GOT3 (cell line): ENCODE data around the gene COL27A1.

ENCODE experiments used
- DNase-seq: peaks from one replicate; lab custom pipeline; 2025; ENCODE audit warnings: mixed read lengths; lab: John Stamatoyannopoulos, UW

The COL27A1 gene

DNA sequence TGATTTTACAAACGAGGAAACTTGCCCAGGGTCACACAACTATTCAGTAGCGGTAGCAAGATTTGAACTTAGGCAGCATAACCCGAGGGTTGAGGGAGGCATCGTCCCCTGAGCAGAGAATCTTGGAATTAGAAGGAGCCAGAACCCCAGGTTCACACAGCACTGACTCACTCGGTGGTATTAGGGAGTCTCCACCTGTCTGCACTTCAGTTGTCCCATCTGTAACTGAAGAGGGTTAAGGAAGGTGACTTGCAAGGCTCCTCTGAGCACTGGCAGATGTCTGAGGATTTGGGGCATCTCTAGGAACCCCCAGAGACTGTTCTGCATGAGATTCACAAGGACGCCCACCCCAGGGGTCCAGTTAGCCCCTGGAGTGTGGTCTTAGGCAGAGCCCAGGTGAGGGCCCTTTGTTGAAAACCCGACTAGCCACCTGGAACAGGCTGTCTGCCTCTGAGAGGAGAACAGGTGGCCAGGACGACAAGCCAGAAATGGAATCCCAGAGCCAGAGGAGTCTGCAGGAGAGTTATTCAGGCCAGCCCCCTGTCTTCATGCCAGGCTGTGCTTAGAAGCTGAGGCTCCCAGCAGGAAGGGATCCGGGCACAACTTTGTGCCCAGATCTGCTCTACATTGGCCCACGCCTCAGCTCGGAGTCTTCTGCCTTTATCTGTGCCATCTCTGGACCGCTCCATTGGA lies 117.5 kb downstream of the COL27A1 start:
- DNase-seq = no peak

- DNase-seq = no peak
Measured at GRCh38 chr9:114273461-114273881, 118.1 kb downstream of the COL27A1 start.

DNA sequence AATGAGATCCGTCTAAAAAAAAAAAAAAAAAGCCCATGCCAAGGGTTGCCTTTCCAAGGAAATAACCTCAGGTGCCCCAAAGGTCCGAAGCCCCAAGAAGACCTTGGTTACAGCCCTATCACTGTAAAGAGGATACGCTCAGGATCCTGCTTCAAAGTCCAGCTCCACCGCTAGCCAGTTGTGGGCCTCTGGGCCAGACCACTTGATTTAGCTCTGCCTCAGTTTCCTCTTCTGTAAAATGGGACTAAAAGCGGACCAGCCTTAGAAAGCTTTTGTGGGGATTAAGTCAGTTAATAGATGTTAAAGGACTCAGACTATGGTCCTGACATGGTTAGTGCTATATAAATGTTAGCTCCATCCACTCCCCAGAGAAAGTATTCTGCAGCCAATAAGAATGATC lies 118.9 kb downstream of the COL27A1 start:
- no peak for DNase-seq

DNA sequence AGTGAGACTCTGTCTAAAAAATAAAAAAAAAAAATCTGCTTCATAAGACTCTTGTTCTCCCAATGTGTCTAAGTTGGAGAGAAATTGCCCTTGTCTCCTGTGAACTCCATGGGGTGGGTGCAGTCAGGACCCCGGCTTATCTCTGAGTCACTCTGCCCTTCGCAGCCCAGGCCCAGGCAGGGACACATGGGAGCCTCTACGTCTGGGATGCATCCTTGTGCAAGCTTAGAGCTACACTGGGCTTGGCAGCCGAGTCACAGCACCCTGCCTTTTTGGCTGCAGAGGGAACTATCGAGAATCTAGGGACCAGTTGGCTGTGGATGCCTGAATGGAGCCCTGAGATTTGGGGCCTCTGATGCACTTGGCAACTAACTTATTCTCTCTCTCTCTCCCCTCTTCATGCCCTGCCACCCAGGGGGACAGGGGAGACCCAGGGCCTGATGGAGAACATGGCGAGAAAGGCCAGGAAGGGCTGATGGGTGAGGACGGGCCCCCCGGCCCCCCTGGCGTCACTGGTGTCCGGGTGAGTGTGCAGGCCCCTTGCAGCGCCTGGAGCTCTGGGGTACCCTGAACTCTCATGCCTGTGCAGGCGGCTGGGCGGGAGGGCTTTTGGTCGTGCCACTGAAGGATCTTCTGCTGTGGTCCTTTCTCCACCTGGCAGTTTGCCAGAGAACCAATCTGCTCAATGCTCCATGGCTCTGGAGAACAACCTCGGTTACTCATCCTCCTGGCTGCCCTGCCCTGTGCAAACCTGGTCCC lies 120.1 kb downstream of the COL27A1 start:
- no peak for DNase-seq

DNA sequence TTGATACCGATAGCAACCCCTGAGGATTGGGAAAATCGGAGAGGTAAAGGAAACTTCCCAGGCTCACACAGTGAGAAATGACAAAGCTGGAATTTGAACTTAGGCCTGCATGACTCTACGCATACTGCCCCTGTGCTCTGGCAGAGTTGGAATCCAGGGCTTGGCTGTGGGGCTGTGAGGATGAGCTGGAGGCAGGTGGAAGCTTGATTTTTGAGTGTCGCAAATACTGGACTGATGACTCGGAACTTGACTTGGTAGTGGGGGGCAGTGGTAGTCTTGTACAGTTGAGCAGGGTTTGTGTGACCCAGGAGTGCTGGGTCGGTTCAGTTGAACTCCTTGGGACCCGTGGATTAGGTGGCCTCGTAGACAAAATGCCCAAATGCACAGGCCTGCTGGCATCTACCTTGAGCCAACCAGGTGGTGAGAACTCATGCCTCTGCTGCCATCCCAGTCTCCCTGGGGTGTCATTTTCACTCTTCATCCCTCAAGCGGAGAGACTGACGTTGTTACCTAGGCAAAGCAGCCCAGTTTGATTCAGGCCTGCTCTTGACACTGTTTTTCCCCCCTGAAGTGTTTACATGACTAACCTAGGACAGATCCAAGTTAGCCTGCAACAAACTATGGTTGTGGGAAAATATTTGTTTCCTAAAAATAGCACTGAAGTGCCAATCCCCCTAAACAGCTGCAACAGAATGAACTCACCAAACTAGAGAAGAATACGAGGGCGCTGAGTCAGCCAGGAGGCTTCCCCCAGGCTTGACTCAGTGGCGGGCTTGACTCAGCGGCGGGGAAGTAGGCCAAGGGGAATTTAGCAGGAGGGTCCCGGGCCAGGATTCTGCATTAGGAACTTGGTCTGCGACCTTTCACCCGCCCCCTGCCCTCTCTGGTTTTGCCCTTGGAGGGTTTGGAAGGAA lies 121.8 kb downstream of the COL27A1 start:
- DNase-seq = peak; percentile 2

DNA sequence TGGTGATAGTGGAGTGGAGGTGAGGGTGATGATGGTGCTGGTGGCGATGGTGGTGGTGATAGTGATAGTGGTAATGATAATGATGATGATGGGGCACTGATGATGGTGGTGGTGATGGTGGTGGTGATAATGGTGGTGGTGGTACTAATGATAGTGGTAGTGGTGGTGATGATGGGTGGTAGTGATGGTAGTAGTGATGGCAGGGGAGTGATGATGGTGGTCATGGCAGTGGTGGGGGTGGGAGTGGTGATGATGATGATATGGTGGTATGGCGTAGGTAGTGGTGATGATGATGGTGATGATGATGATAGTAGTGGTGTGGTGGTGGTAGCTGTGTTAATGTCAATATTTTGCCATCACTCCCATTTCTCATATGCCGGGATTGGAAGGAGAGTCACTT lies 123.0 kb downstream of the COL27A1 start:
- no peak for DNase-seq

- DNase-seq = no peak
Measured at GRCh38 chr9:114278881-114279570, 123.7 kb downstream of the COL27A1 start.

GRCh38 chr9:114279693-114280092 lies 124.4 kb downstream of the COL27A1 start:
- DNase-seq = no peak

DNA sequence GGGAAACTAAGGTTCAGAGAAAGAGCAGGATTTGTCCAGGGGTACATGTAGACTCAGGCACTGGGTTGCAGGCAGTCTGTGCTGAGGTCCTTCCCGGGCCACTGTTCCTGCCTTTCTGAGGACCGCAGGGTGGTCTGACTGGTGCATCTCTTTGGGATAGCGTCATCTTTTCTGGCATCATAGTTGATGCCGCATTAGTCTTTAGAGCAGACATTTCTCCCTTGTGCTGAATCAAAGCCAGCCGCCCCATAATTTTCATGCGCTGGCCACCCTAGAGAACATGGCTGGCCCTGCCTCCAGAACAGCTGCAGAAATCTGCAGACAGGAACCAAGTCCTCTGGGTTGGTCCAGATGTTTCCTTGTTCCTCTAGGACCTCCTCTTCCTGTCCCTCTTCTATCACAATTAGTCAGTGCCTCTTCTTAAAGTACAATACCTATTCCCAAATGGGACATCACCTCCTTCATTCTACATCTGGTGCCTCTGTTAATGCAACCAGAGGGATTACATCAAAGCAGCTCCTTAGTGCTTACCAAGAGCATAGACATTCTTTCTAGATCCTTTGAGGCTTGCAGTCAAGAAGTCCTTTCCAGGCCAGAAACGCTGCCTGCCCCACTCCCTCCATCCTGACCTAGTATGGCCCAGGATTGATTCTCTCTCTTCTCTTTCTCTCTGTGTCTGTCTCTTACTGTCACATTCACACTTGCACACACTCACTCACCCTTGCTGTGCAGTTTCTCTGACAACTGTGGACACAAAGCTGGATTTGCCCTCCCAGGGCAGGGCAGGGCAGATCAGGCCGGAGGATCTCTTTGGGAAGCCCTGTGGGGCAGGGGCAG lies 125.5 kb downstream of the COL27A1 start:
- DNase-seq = no peak

DNA sequence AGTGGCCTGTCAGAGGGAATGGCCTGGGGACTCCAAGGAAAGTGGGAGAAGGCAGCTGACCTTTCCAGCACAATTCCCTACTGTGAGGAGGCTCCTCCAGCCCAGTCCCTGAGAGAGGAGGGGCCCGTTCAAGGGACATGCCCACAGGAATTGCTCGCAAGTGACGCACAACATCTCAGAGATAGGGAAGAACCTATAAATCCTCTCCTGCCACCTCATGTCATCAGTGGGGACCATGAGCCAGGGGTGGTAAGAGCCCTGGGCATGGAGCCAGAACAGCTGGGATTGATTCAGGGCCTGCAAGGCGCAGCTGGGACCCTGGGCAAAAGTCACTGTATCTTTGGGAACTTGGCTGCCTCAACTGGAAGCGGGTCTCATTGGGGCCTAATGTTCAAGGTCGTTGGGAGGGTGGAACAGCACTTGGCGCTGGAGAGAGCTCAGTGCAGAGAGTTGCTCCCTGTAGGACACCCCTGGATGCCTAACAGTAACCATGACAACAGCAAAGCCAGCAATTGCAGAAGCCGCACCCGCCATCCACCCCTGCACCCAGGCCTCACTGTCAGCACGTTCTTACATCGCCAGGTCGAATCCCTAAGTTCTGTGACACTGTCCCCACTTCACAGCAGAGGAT lies 126.3 kb downstream of the COL27A1 start:
- DNase-seq = no peak

- DNase-seq = no peak
Measured at GRCh38 chr9:114282104-114282485, 126.8 kb downstream of the COL27A1 start.

GRCh38 chr9:114282507-114282906 lies 127.2 kb downstream of the COL27A1 start:
- DNase-seq = no peak

GRCh38 chr9:114282926-114283325 lies 127.6 kb downstream of the COL27A1 start:
- DNase-seq = no peak

- no peak for DNase-seq
Measured at GRCh38 chr9:114283551-114284111, 128.3 kb downstream of the COL27A1 start.

- DNase-seq = no peak
Measured at GRCh38 chr9:114284316-114285060, 129.2 kb downstream of the COL27A1 start.

- no peak for DNase-seq
Measured at GRCh38 chr9:114285166-114285867, 130.0 kb downstream of the COL27A1 start.

- DNase-seq = no peak
Measured at GRCh38 chr9:114286146-114286679, 130.9 kb downstream of the COL27A1 start.

DNA sequence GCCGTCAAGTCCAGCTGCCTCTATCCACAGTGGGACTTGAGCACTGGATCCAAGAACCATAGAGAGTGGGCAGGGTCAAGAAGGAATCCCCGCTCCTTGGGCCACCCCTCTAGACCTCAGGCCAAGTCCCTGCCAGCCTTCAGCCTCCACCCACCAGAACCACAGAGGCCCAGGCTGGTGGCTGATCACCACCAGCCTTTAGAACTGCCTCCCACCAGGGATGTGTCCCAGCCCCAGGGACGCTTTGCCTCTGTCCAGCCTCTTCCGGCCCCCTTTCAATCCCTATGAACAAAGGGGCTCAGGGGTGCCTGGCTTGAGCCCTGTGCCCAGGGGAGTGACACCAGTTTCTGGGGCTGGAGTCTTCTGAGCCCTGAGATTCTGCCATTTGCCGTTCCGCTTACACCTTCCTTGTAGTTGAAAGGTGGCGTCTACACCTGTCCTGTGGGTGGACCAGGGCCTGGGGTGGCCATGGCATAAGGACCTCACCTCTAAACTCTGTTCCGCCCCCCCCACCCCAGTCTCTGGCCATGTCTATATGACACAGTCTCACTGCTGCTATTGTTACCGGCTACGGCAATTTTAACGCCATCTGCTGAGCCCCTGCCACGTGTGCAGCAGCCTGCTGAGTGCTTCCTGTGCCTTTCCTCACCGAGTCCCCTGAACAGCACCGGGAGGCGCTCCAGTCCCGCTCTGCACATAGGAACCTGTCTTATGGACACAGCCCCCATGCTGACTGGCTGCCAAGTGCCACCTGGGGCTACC lies 131.8 kb downstream of the COL27A1 start:
- no peak for DNase-seq
